K562 (cell line): Measurements from ENCODE around the gene CROCC2. TPM values are rescaled to one million over a fixed set of nuclear protein-coding genes. Genes with fewer than 3 reads are reported as not detected.

Experiments used
- ATAC-seq: fragments of 200-7000 bp; cut with Tn5 transposase; 3 replicates; pipeline ENCODE4 v1.9.1; 2020; ENCODE audit warnings: moderate library complexity
- BruUV-seq: library from RNA; stranded (reverse); fragments of 400-500 nt; replicated peaks from 2 replicates; lab custom pipeline; 2021; lab: Mats Ljungman, UMichigan
- CTCF ChIA-PET: fragments of 300-600 bp; formaldehyde crosslinking; extraction: SDS; loops from one replicate; lab custom pipeline; 2021; ENCODE audit warnings: low intra/inter-chr PET ratio; lab: Yijun Ruan, JAX
- POLR2A ChIA-PET: fragments of 300-600, 350-650 bp; sonication (Branson Sonifier 250); formaldehyde crosslinking; extraction: SDS; loops from one replicate; lab custom pipeline; 2021; ENCODE audit warnings: antibody characterized with exemption, inconsistent platforms; lab: Yijun Ruan, JAX
- DNase-seq, 4 experiments: peaks; one replicate each; pipeline versions ENCODE4 v3.0.0 to v3.0.0-alpha.2; 2011 to 2018; ENCODE audit warnings: low spot score in 3 of 4, mixed read lengths in 3 of 4; ENCODE audit errors: extremely low read depth in 1 of 4
- FAIRE-seq: peaks from 2 replicates; lab custom pipeline; 2011; peaks lifted over from hg19 to GRCh38; lab: Jason Lieb, UNC
- H2AFZ ChIP-seq: 2 replicates; pipeline ENCODE4 v1.6.0; 2011; ENCODE audit warnings: low read depth, low read length, control low read depth, inconsistent platforms
- H3K27ac ChIP-seq: fragments of 200-600 bp; 3 replicates; pipeline ENCODE4 v1.8.0; 2011; ENCODE audit warnings: low read depth, mild to moderate bottlenecking, control low read depth, inconsistent platforms, low read length, moderate library complexity, mixed read lengths; ENCODE audit errors: extremely low read depth
- H3K27me3 ChIP-seq, 2 experiments: fragments of 300-600 bp in 1 of 2; 2 replicates in 1 of 2; 3 replicates in 1 of 2; pipeline versions ENCODE4 v1.6.0 to v1.8.0; 2011; ENCODE audit warnings: inconsistent platforms in 2 of 2, low read length in 2 of 2, mild to moderate bottlenecking in 1 of 2, mixed read lengths in 1 of 2, moderate library complexity in 1 of 2; ENCODE audit not compliant: control insufficient read depth in 2 of 2, insufficient read depth in 2 of 2
- H3K36me3 ChIP-seq: fragments of 300-600 bp; 3 replicates; pipeline ENCODE4 v1.8.0; 2011; ENCODE audit warnings: mild to moderate bottlenecking, low read length, inconsistent platforms; ENCODE audit not compliant: control insufficient read depth, insufficient read depth
- H3K4me1 ChIP-seq, 2 experiments: fragments of 200-600 bp in 1 of 2; replicated peaks in 1 of 2; 2 replicates in 1 of 2; 3 replicates in 1 of 2; pipeline versions ENCODE4 v1.5.1 to v1.8.0; 2011; ENCODE audit warnings: inconsistent platforms in 2 of 2, low read length in 2 of 2, mild to moderate bottlenecking in 1 of 2, mixed read lengths in 1 of 2, moderate library complexity in 1 of 2; ENCODE audit not compliant: control insufficient read depth in 2 of 2, insufficient read depth in 2 of 2
- H3K4me2 ChIP-seq: 2 replicates; pipeline ENCODE4 v1.6.1; 2011; ENCODE audit warnings: low read length, control low read depth, inconsistent platforms, mixed read lengths; ENCODE audit not compliant: insufficient read depth
- H3K4me3 ChIP-seq: fragments of 200-600 bp; sonication (generic), shearing (Covaris generic); 2 replicates; pipeline ENCODE4 v1.5.1; 2016; ENCODE audit warnings: control low read depth, inconsistent platforms
- H3K79me2 ChIP-seq: fragments of 200-600 bp; 3 replicates; pipeline ENCODE4 v1.8.0; 2011; ENCODE audit warnings: low read length, inconsistent platforms; ENCODE audit not compliant: control insufficient read depth, insufficient read depth
- H3K9ac ChIP-seq, 2 experiments: 2 replicates each; pipeline versions ENCODE4 v1.6.0 to v1.6.1; 2011; ENCODE audit warnings: low read depth in 2 of 2, low read length in 2 of 2, control low read depth in 1 of 2, inconsistent platforms in 1 of 2, mild to moderate bottlenecking in 1 of 2, mixed read lengths in 1 of 2; ENCODE audit not compliant: insufficient read depth in 1 of 2
- H3K9me1 ChIP-seq: one replicate; pipeline ENCODE4 v1.6.0; 2011; ENCODE audit warnings: inconsistent platforms, mild to moderate bottlenecking, low read length, moderate library complexity; ENCODE audit not compliant: control insufficient read depth, insufficient read depth
- H3K9me3 ChIP-seq: replicated peaks from 2 replicates; pipeline ENCODE4 v1.5.1; 2011; ENCODE audit warnings: low read depth, low read length, inconsistent platforms; ENCODE audit not compliant: control insufficient read depth, insufficient read depth
- H4K20me1 ChIP-seq: replicated peaks from 2 replicates; pipeline ENCODE4 v1.6.1; 2011; ENCODE audit warnings: low read length, inconsistent platforms, mixed read lengths; ENCODE audit not compliant: control insufficient read depth, insufficient read depth
- SPI1 ChIP-seq: IDR thresholded peaks from 2 replicates; pipeline ENCODE4 v1.6.1; 2011; ENCODE audit warnings: low read depth, low read length, control low read depth, borderline replicate concordance
- SREBF2 ChIP-seq: sonication (generic); formaldehyde crosslinking; IDR thresholded peaks from 2 replicates; pipeline ENCODE4 v1.4.0; 2020; ENCODE audit warnings: mild to moderate bottlenecking, missing genetic modification reagents
- ZNF212 ChIP-seq: fragments of 450-650 bp; formaldehyde crosslinking; IDR thresholded peaks from 2 replicates; pipeline ENCODE4 v1.4.0; 2020; ENCODE audit warnings: mild to moderate bottlenecking
- WGBS: fragments of 100-300 bp; shearing (Covaris generic); methylation state at CpG from one replicate; pipeline ENCODE4 v1.1.6; 2016; ENCODE audit warnings: low coverage, mixed read lengths; ENCODE audit not compliant: insufficient coverage; ENCODE audit errors: missing lambda C conversion rate; 5-methylcytosine and 5-hydroxymethylcytosine counted together
- in situ Hi-C: fragments of 300-500 bp; cut with MboI; formaldehyde crosslinking; loops from 4 replicates; pipeline ENCODE4 v1.15.0; 2018; ENCODE audit warnings: inconsistent platforms, mixed read lengths
- intact Hi-C: fragments of 100-400 bp; cut with micrococcal nuclease; formaldehyde crosslinking; loops from 2 replicates; pipeline ENCODE4 v1.14.2; 2022
- polyA plus RNA-seq, 8 experiments: library from polyadenylated mRNA; depleted of rRNA in 4 of 8; stranded (reverse) in 5 of 8; unstranded in 3 of 8; fragments of >200 nt; fragmentation: Nextera tagmentation in 2 of 8; fragmentation: Illumina TruSeq in 1 of 8; extraction: Ambion mirVana in 2 of 8; extraction: Trizol in 1 of 8; gene quantifications; 2 replicates each; pipeline versions ENCODE4 v1.2.1 to v1.2.3, GENCODE V29; 2011 to 2014; ENCODE audit warnings: inconsistent platforms in 1 of 8, missing spikeins in 1 of 8
- total RNA-seq, 7 experiments: library from RNA; depleted of rRNA in 6 of 7; stranded (reverse); fragments of >200 nt in 6 of 7; fragmentation: Illumina TruSeq in 2 of 7; extraction: Trizol in 2 of 7; gene quantifications; 2 replicates each; pipeline versions ENCODE4 v1.2.1 to v1.2.3, GENCODE V29; 2011 to 2021; ENCODE audit warnings: low replicate concordance in 1 of 7

Gene CROCC2
- total and polyA plus RNA-seq, 9 of the 15 experiments (the other 6 are each of a cell fraction or from before 2014, with no cell fraction given): not detected

DNA sequence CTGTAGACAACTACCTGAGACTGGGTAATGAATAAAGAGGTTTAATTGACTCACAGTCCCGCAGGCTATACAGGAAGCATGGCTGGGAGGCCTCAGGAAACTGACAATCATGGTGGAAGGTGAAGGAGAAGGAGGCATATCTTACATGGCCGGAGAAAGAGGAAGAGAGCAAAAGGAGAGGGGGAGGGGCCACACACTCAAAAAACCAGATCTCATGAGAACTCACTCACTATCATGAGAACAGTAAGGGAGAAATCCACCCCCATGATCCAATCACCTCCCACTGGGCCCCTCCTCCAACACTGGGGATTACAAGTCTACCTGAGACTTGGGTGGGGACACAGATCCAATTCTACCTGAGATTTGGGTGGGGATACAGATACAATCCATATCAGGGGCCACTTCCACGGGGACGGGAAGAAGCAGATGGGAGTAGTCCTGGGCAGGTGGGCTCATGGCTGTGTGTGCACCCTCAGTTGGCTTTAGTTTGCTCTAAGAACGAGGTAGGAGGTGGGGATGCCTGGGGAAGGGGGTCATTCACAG lies 20.0 kb upstream of the CROCC2 start:
- DNase-seq (no peak), ATAC-seq (no peak), FAIRE-seq (no peak)
- no TSS peak for BruUV-seq
- ChIA-PET POLR2A (interaction anchor here (1.0 kb wide), 1 partner anchor 138 kb away, joined by 3 read pairs; no protein-coding TSS in a partner anchor), CTCF (no interaction called here)
- Histone ChIP-seq H3K79me2 (no peaks in the 10 kb centered on the region), H3K4me2 (no peak overlapping the region), H3K27me3 (peaks cover 0 to 4% of the 10 kb centered on the region in 2 experiments; a peak in 2 of 5 replicates), H3K27ac (no peak overlapping the region), H3K9me3 (no peaks in the 10 kb centered on the region), H3K9me1 (no peaks in the 10 kb centered on the region), H2AFZ (no peak overlapping the region), H3K9ac (no peak overlapping the region), H3K4me1 (peaks cover 0 to 5% of the 10 kb centered on the region in 2 experiments; a peak in 2 of 5 replicates), H3K4me3 (no peak overlapping the region), H4K20me1 (no peaks in the 10 kb centered on the region), H3K36me3 (no peaks in the 10 kb centered on the region)
- intact Hi-C loops: no loop called here
- in situ Hi-C loops: no loop called here
- TF ChIP-seq ZNF212 (CRISPR knock-in tag): no peak
- peak; percentile 8; the same call in 1 of the 2 replicates for TF ChIP-seq SPI1
- no peak for TF ChIP-seq SREBF2
- 11% methylated on average over 4 of the region's 5 CpGs for WGBS
